ENCODE results near the gene HABP2.

HABP2 gene

GRCh38 chr10:113529575-113529974 is 23.3 kb upstream of the HABP2 start:
- no peak overlapping the region for H3K27ac ChIP-seq
- POLR2A ChIA-PET (ENCODE audit: low non-redundant PET): no interaction called here
- CTCF ChIA-PET: no interaction called here
- TF ChIP-seq CTCF (conservative IDR thresholded peaks at IDR 0.05; ENCODE audit: low read depth): no peak
- no peak for DNase-seq (ENCODE audit: low spot score)

- CTCF ChIA-PET: no interaction called here
These were observed 22.4 kb upstream of the HABP2 start for GRCh38 chr10:113530476-113530875.

GRCh38 chr10:113532724-113533123 is 20.1 kb upstream of the HABP2 start:
- H3K27ac ChIP-seq: no peak overlapping the region
- DNase-seq (ENCODE audit: low spot score): no peak
- POLR2A ChIA-PET (ENCODE audit: low non-redundant PET): interaction anchor here (0.6 kb wide), 1 partner anchor 141 kb away, joined by 4 read pairs; no protein-coding TSS in a partner anchor
- TF ChIP-seq CTCF (conservative IDR thresholded peaks at IDR 0.05; ENCODE audit: low read depth): no peak
- CTCF ChIA-PET: interaction anchor here (0.6 kb wide), 2 partner anchors 222 to 1487 kb away, joined by 3 to 6 read pairs; no protein-coding TSS in a partner anchor

More at GRCh38 chr10:113530476-113530875, 22.4 kb upstream of the HABP2 start:
- POLR2A ChIA-PET (ENCODE audit: low non-redundant PET): no interaction called here
- DNase-seq (ENCODE audit: low spot score): no peak
- no peak overlapping the region for H3K27ac ChIP-seq
- no peak for TF ChIP-seq CTCF (conservative IDR thresholded peaks at IDR 0.05; ENCODE audit: low read depth)

- no peak for TF ChIP-seq CTCF (conservative IDR thresholded peaks at IDR 0.05; ENCODE audit: low read depth)
- DNase-seq (ENCODE audit: low spot score): no peak
- no peak overlapping the region for H3K27ac ChIP-seq
- CTCF ChIA-PET: interaction anchor here (0.5 kb wide), 1 partner anchor 1094 kb away, joined by 3 read pairs; no protein-coding TSS in a partner anchor
- POLR2A ChIA-PET (ENCODE audit: low non-redundant PET): no interaction called here
These were observed 19.1 kb upstream of the HABP2 start for GRCh38 chr10:113533801-113534200.

DNA sequence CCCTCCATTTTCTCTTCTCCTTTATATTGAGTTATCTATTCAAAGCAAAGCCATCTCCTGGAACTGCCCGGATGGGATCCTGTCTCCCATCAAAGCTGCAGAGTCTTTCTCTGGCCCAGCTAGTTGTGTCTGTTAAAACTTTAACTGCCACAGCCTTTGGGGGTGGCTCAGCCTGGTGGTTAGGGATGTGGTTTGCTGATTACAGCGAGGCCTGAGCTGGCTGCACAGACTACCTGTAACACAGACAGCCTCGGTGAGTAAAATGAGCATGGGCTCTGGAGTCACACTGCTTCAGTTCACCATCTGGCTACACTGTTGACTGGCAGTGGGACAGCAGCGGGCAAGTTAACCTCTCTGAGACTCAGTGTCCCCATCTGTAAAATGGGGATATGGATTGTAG is 18.4 kb upstream of the HABP2 start:
- no peak for DNase-seq (ENCODE audit: low spot score)
- TF ChIP-seq CTCF (conservative IDR thresholded peaks at IDR 0.05; ENCODE audit: low read depth): no peak
- no peak overlapping the region for H3K27ac ChIP-seq
- POLR2A ChIA-PET (ENCODE audit: low non-redundant PET): no interaction called here
- CTCF ChIA-PET: interaction anchor here (0.5 to 0.7 kb wide), 2 partner anchors 76 to 1093 kb away, joined by 3 to 4 read pairs; no protein-coding TSS in a partner anchor

DNA sequence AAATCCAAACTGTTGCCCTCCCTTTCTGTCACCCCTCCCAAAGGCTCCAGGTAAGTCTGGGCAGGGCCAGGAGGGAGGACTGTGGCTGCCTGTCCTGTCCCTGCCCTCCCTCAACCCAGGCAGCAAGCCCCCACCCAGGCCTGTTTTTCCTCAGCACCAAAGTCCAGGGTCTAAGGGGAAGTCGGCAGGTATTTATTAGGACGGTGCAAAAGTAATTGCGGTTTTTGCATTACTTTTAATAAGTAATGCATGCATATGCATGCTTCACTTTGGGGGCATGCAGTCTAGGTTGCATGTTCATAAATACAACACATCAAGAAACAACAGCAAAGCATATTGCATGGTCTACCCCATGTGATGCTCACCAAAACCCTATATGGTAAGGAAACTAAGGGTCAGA is 15.2 kb upstream of the HABP2 start:
- DNase-seq (ENCODE audit: low spot score): no peak
- CTCF ChIA-PET: interaction anchor here (1.0 to 1.5 kb wide), 3 partner anchors 16 to 27 kb away, joined by 4 to 7 read pairs (median 4); no protein-coding TSS in a partner anchor
- no peak for TF ChIP-seq CTCF (conservative IDR thresholded peaks at IDR 0.05; ENCODE audit: low read depth)
- no peak overlapping the region for H3K27ac ChIP-seq
- POLR2A ChIA-PET (ENCODE audit: low non-redundant PET): no interaction called here
